ENCODE measurements around the gene HTT.

GRCh38 chr4:3184725-3185124 lies 110.2 kb downstream of the HTT start:
- TF ChIP-seq CTCF (IDR thresholded peaks at IDR 0.05) = no peak
- no peak for TF ChIP-seq POLR2A (IDR thresholded peaks at IDR 0.05)

Measured in adrenal gland (tissue), 5 donors.